Activated gamma-delta T cell treated with anti-CD3 and anti-CD28 coated beads, Interleukin-2, amount 50 U/mL, for 16 hours (primary cell): Measurements from ENCODE around the gene NF1.
"Not testable (repeated sequence)": the region's sequence is repeated elsewhere in the genome, so short reads cannot be mapped to it uniquely, and the experiment has no call there.

Experiments used
- DNase-seq: peaks from one replicate; pipeline ENCODE4 v3.0.0-alpha.2; 2020; ENCODE audit warnings: low read depth

The NF1 gene

DNA sequence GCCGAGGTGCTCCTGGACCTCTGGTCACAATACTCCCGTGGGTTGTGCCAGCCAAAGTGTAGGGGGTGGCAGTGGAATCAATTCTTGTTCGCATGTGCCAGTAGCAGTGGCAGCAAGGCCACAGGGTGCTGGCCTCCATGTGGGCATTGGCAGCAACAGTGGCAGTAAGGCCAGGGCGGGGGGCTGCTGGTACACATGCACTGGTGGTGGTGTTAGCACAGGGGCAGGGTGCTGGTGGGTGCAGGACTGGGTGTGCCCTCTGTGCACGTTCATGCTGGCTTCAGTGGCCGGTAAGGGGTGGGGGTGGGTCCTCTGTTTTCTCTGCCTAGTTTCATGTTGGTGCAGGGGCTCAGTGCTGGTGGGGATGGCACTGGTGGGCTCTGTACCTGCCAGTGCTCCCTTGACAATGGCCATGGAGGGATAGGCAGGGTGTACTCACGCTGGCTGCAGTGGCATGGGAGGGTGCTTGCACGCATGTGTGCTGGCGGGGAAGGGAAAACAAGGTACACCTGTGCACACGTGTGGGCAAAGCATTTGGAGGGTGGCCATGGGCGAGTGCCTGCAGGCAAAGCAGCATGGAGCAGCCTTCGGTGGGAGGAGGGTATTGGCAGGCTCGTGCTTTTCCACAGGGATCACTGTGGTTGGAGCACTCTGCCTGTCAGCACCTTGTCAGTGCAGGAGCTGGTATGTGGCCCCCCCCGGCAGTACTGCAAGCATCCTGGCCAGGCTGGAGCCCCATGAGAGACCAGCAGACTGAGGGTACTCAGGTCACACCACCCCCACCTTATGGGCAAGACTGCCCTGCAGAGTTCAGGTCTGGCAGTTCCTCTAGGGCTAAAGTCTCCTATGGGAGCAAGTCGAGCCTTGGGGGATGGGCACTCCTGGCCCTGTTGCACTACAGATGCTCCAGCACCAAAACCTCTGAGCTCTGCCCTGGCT lies 35.8 kb downstream of the NF1 start:
- no peak for DNase-seq

DNA sequence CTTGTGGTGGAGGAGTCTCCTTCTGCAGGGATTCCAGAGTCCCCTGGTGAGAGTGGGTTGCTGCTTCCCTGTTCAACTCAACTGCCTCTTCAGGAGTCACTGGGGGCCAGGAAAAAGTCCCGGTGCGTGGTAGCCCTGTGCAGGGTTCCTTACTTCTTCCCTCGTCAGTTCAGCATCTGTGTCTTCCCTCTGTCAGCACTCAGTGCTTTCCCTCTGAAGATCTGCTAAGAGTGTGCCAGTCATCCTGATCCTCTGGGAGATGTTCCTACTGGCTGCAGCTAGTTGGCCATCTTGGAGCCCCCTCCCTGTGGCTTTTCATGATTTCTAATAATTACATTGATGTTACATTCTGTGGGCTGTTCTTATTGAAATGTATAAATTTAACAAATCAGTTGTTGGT lies 36.5 kb downstream of the NF1 start:
- no peak for DNase-seq

DNA sequence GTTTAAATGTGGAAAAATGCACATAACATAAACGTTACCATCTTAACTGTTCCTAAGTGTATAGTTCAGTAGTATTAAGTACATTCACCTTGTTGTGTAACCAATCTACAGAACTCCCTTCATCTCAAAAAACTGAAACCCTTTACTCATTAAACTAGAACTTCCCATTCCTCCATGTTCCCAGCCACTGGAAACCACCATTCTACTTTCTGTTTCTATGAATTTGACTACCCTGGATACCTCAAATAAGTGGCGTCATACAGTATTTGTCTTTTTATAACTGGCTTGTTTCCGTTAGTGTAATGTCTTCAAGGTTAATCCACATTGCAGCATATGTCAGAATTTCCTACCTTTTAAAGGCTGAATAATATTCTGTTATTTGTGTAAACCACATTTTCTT lies 38.2 kb downstream of the NF1 start:
- no peak for DNase-seq

DNA sequence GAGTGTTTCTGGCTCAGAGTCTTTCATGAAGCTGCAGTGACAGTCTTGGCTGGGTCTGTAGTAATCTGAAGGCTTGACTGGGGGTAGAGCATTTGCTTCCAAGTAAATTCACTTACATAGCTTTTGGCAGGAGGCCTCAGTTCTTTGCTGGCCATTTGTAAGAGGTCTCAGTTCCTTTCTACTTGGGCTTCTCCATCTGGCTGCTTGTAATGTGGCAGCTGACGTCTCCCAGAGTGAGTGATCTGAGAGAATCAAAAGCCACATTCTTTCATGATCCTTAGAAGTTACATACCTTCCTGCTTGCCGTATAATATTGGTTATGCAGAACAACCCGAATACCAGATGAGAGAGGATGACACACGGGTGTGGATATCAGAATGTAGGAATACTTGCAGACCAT lies 39.8 kb downstream of the NF1 start:
- no peak for DNase-seq

DNA sequence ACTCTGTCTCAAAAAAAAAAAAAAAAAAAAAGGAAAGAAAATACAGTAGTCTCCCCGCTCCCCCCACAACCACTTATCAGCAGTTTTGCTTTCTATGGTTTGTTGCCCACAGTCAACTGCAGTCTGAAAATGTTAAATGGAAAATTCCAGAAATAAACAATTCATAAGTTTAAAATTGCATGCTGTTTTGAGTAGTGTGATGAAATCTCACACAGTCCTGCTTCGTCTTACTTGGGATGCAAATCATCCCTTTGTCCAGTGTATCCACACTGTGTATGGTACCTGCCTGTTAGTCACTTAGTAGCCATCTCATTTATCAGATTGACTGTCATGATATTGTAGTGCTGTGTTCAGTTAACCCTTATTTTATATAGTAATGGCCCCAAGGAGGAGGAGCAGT lies 41.5 kb downstream of the NF1 start:
- no peak for DNase-seq

DNA sequence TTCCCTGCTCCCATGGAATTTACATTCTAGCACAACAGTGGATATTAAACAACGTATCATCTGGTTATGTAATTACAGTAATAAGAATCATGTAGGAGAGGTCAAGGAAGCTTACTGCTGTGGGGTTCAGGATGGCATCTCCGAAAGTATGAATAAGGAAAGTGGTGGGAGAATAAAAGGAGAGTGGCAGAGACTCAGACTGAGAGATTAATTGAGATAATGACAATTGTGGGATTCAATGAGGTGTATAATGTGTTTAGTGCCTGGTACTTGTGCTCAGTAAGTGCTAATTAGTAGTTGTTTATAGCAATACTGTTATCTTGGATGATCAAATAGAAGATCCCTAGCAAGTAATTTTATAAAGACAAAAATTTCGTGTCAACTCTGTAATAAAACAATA lies 45.3 kb downstream of the NF1 start:
- no peak for DNase-seq

DNA sequence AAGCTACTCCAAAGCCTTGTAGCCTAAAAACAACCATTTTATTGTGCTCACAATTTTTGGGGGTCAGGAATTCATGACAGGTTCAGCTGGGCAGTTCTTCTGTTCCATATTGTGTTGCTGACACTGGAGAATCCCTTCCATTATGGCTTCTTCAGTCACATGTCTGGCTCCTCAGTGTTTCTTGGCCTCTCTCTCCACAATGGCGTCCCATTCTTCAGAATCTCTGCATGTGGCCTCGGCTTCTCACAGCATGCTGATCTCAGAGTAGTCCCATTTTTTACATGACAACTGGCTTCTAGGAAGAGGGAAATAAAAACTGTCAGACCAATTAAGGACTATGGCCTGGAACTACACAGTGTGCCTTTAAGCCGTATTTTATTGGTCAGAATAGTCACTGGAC lies 49.7 kb downstream of the NF1 start:
- no peak for DNase-seq

DNA sequence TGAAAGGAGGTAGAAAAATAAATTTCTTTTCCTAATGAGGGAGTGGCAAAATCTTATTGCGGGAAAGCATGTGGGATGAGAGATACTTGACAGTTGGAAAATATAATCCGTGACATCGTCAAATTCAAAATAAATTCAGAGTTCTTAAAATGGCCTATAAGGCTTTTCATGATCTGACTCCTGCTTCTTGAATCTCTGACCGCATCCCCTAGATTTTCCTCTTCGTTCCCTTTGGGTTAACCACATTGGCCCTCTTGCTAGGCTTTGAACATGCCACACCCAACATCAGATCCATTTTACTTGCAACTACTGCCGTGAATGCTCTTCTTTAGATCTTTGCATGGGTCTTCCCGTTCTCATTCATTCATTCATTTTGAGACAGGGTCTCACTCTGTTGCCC lies 50.1 kb downstream of the NF1 start:
- no peak for DNase-seq

DNA sequence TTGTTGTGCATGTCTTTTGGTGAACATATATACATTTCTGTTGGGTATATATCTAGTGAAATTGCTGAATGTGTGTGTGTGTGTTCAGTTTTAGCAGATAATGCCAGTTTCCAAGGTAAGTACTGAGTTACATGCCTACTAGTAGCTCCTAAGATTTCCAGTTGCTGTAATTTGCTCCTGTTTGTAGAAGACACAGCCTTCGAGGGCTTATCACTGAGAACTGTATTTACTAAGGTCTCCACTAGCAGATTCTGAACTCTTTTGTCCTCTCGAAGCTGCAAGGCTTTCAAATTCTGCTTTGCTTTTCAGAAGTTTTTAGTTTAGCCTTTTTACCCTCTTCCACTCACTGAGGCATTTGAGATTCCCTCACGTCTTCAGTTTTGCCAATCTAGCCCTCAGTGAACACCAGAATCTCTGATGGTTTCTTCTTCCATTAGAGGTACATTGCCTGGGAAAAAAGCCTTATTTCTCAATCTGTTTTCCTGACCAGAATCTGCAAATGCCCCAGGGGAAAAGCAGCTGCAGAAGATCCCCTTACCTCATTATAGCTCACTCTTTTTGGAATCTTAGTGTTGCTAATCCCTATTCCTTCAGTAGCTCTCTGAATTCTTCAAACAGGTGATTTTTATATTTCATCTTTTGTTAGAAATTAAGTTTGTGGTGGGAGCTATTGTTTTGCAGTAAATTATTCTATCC lies 52.9 kb downstream of the NF1 start:
- DNase-seq, result no peak

DNA sequence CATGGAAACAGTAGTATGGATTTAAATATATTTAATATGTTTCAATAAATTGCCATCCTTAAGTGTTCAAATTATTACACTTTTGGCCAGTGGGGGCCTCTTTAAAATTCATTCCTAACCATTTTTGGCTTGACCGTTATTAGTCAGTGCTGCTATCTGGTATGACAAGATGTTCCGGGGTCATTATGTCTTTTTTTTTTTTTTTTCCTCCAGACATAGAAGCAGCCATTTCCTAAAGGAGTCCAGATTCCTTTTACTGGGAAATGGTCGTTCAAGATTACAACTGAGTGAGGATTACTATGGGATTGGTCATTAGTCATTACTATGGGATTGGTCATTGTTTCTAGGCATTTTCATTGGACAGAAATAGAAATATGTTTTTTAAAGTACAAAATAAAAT lies 53.4 kb downstream of the NF1 start:
- DNase-seq, result no peak

DNA sequence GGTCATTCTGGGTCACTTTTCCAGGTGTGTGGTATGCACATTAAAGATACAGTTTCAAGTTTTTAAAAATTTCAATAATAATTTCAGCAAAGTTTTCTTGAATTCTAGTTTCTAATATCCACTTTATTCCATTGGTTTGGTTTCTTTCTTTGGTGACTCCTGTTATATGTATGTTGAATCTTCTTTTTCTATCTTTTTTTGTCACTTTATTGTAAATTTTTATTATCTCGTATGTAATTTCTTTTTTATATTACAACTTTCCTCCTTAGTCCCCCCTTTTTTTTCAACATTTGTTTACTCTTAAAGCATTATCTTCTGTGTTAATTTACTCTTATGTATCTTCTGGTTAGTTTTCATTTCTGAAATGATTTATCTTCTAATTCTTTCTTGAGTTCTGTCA lies 57.5 kb downstream of the NF1 start:
- DNase-seq, result no peak

DNA sequence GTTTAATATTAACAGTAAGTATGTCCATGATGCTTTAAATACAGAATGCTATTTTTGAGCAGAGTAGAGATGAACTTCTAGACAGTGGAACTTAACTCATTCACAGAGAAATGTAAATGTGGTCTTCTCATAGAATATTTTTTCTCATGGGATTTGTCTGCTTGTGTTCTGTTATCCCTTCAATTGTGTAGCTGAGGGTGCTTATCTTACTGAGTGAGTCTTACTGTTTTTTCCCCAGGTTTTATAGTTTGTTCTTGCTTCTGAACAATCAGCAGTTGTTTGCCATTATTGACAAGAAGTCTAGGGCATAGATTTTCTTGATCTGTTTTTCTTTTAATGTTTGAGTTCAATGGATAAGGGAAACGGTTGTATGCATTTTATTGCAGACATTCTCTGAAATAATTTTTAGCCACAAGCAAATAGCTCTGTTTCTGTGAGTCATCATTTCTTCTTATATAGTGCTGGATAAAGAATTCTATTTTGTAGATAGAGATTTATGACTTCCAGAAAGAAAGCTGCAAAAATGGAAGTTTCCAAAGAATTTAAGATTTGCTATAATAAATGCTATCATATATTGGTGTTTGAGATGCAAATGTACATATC lies 60.5 kb downstream of the NF1 start:
- DNase-seq, result no peak

DNA sequence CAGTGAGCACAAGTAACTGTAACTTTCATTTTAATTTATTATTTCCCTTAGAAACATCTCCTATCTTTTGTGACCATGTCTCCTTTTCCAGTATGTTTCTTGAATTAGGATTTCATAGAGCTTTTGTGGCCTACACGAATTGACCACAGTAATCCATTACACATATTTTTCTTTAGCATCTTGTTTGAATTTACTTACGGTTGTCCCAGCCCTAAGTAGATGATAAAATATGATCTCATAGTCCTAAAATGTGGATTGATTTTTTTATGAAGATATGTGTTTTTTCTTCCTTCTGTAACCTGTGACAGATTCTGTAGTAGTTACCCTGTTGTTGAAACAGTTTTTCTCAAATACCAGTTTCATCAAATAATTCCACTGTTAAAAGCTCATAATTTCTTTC lies 61.5 kb downstream of the NF1 start:
- DNase-seq, result no peak

DNA sequence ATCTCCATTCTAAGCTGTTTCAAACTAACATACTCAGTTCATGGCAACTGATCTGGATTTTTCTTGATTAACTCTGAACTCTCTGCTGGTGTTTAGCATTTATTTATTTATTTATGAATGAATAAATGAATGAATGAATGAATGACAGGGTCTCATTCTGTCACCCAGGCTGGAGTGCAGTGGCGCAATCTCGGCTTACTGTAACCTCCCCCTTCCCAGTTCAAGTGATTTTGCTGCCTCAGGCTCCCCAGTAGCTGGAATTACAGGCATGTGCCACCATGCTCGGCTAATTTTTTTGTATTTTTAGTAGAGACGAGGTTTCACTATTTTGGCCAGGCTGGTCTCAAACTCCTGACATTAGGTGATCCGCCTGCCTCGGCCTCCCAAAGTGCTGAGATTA lies 62.1 kb downstream of the NF1 start:
- not testable (repeated sequence) for DNase-seq

DNA sequence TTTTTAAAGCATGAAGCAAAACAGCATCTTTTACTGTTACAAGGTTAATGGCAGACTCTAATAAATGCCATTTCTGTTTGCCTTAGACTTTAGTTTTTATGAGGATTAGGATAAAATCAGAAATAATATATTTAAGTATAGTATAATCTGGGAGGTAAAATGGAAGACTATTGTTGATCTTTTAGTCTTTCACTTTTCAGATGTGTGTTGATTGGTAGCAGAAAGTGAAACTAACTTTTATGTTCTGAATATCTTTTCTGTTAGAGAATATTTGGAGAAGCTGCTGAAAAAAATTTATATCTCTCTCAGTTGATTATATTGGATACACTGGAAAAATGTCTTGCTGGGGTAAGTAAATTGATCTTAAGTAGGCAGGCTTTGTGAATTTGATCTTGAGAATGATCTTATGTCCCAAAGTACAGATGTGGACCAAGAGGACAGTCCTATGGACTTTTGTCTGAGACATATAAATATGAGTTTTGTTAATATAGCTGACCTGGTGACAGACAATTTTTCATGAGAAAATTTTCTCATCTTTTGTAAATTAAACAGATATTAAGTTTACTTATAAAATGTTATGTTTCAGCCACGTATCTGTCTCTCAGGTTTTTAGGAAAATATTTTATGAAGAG lies 64.1 kb downstream of the NF1 start:
- no peak for DNase-seq

DNA sequence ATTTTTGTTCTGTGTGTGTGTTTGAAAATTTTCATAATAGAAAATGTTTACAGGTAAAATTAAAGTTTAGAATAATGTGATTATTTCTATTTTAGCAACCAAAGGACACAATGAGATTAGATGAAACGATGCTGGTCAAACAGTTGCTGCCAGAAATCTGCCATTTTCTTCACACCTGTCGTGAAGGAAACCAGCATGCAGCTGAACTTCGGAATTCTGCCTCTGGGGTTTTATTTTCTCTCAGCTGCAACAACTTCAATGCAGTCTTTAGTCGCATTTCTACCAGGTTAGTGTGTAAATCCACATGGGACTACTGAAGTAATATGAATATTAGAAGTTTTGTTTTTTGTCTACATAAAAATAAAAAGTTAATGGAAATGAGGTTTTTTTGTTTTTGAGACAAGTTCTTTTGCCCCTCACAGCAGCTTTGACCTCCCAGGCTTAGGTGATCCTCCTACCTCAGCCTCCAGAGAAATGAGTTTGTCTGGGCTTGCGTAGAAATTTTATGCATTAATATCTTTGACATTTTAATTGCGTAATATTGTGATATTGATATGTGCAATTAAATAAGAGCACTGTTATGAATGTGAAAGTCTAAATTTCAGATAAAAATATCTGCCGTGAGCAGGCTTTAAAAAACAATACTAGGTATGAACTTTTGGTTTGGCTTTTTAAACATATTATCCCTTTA lies 68.5 kb downstream of the NF1 start:
- no peak for DNase-seq

DNA sequence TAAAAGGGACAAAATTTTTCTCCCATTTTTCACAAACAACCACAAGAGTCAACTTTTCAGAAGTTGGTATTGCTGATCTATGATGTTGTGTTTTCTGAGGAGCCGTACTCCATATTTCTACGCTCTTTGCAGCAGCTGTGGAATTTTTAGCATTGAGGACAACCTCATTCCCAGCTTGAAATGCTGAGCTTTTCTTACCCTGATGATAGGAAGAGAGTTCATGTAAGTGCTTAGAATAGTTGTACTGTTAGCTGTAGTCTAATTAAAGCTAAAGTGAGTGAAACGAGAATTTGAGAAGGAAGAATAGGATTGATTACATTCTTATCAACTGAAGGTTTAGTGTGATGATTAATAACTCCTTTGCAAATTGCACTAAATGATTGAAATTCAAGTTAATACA lies 72.3 kb downstream of the NF1 start:
- no peak for DNase-seq

DNA sequence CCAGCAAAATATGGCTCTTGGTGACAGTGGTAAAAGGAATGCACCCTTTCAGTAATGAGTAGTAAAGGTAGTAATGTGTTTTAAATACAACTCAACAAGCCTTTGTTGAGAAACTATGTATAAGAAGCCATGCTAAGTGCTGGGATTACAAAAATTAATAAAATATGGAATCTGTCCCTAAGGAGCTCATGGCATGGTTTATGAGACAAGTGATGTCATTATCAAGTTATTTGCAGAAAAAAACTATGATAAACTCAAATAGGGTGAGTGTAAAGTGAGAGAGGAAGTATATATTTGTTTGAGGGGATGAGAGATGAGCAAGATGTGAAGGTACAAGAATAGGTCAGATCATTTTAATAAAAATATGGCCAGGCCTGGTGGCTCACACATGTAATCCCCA lies 76.9 kb downstream of the NF1 start:
- DNase-seq, result no peak

DNA sequence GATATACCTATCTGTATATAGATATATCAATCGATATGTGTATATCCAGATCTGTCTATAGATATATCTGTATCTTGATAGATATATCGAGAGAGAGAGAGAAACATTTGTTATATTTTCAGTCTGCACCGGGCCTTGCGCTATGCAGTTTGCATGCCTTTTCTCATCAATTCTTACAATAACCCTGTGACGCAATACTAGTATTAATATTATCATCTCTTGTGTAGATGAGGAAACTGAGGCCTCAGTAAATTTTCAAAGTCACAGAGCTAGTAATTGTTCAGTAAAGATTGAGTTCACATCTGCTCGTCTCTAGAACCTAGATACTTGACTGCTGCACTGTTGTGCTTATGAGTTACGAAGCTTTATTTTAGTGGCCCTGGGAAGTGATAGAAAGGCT lies 77.6 kb downstream of the NF1 start:
- no peak for DNase-seq

DNA sequence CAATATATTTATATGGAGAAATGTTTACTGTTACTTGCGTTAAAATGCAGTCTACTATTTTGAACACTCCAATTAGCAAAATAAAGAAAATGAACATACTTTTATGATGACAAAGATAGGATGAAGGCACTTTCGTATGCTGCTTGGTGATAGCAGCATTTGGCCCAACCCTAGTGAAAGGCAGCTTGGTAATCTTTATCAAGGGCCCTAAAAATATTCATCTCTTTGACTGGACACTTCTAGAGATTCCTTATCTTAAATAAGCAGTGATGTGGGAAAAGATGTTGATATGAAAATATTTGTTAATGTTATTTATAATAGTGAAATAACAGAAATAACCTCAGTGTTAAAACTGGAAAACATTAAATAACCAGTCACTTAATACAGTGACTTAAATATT lies 79.4 kb downstream of the NF1 start:
- no peak for DNase-seq

DNA sequence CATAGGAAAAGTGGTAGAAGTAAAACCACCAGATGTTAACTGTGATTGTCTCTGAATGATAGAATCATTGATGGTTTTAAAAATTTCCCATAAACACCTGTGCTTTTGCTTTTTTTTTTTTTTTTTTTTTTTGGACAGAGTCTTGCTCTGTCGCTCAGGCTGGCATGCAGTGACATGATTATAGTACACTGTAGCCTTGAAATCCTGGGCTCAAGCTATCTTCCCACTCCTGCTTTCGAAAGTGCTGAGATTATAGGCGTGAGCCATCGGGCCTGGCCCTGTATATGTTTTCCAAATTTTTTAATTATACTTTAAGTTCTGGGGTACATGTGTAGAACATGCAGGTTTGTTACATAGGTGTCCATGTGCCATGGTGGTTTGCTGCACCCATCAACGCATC lies 80.5 kb downstream of the NF1 start:
- no peak for DNase-seq

DNA sequence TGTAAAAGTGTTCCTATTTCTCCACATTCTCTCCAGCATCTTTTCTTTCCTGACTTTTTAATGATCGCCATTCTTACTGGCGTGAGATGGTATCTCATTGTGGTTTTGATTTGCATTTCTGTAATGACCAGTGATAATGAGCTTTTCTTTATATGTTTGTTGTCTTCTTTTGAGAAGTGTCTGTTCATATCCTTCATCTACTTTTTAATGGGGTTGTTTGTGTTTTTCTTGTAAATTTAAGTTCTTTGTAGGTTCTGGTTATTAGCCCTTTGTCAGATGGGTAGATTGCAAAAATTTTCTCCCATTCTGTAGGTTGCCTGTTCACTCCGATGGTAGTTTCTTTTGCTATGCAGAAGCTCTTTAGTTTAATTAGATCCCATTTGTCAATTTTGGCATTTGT lies 81.4 kb downstream of the NF1 start:
- DNase-seq, result not testable (repeated sequence)
